NB4 (cell line): ENCODE data around the gene CDH18.

Experiments used
- CTCF ChIP-seq: IDR thresholded peaks from one replicate; pipeline ENCODE4 v1.5.1; 2012; ENCODE audit warnings: low read depth, low read length
- POLR2A ChIP-seq: IDR thresholded peaks from 2 replicates; pipeline ENCODE4 v1.6.1; 2011; ENCODE audit warnings: mild to moderate bottlenecking; ENCODE audit not compliant: insufficient read length; ENCODE audit errors: extremely low read depth
- TF ChIP-seq, protein P1 (sequence below): IDR thresholded peaks from 2 replicates; pipeline ENCODE4 v1.6.1; 2011; ENCODE audit warnings: low read depth, low read length

DNA sequence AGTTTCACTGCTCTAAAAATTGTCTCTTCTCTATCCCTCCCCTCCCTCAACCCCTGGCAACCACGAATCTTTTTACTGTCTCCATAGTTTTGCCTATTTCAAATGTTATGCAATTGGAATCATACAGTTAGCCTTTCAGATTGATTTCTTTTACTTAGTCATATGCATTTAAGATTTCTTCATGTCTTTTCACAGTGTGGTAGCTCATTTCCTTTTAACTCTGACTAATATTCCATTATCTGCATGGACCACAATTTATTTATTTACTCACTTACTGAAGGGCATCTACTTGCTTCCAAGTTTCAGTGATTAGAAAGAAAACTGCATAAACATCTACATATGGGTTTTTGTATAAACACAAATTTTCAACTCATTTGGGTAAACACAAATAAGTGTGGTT is 372.3 kb downstream of the CDH18 start:
- TF ChIP-seq CTCF: no peak
- no peak for TF ChIP-seq POLR2A
- TF ChIP-seq, protein P1, sequence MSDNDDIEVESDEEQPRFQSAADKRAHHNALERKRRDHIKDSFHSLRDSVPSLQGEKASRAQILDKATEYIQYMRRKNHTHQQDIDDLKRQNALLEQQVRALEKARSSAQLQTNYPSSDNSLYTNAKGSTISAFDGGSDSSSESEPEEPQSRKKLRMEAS: no peak
